ENCODE results near the gene KLHDC7B.

The KLHDC7B gene

DNA sequence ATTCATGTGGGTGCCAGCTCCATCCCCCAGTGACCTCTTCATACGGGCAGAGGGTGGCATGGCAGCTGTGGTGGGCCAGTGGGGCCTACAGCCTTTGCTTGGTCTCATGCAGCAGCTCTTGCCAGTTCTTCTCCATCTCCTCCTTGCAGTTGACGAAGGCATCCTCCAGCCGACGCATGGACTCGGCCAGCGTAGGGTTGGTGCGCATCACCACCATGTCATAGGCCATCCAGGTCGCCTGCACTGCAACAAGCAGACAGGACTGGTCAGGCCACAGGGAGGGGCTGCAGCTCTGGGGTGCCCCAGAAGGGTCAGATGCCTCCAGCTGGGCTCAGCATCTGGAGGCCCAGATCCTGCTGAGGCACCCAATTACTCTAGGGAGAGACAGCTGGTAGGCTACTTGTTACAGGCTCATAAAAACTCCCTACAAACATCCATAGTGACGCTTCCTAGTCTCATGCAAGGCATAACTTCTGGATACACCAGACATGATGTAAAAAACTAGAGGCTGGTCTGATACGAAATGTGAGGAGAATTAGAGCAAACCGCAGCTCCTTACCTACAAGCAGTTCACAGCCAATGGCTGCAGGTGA is 5.6 kb downstream of the KLHDC7B start:
- no peak for DNase-seq

- DNase-seq: no peak
Observed at GRCh38 chr22:50553310-50553709, 7.6 kb downstream of the KLHDC7B start.

- no peak for DNase-seq
Observed at GRCh38 chr22:50556703-50557102, 11.0 kb downstream of the KLHDC7B start.

GRCh38 chr22:50560034-50560433 is 14.3 kb downstream of the KLHDC7B start:
- no peak for DNase-seq

DNA sequence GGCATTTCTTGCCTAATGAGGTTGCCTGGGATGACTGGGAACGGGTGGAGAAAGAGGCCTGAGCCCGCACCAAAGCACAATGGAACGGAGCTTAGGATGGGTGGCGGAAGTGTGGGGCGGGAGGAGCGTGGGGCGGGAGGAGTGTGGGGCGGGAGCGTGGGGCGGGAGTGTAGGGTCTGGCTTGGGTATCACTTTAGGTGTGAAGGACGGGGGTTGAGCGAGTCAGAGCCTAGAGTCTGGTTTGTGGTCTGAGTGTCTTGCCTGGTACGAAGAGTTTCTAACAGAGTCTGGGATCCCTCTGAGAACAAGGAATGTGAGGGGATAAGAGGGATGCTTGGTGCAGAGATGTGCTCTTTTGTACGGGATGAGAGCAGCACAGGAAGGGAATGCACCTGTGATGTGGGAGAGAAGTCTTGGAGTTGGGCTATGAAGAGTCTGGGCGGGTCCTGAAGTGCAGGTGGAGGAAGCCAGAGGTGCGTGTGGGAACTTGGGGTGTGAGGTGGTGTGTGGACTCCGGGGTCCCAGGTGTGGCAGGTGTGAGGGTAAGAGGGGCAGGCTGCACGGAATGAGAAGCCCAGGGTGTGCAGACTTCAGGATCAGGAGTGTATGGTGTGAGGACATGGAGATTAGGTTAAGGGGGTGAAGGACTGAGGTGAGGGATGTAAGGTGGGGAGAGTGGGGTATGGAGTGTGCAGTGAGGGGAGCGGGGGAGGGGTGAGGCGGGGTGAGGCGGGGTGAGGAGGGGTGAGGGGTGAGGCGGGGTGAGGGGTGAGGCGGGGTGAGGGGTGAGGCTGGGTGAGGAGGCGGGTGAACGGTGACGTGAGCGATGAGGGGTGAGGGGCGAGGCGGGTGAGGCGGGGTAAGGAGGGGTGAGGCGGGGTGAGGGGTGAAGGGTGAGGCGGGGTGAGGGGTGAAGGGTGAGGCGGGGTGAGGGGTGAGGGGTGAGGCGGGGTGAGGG is 16.0 kb downstream of the KLHDC7B start:
- DNase-seq: no peak

- peak; percentile 97 for DNase-seq
Observed at GRCh38 chr22:50562523-50563412, 17.1 kb downstream of the KLHDC7B start, which contains the start of gene SYCE3. SYCE3 (minus strand) TSS chr22:50562919; CDS start chr22:50556405, 6,514 bp downstream.

DNA sequence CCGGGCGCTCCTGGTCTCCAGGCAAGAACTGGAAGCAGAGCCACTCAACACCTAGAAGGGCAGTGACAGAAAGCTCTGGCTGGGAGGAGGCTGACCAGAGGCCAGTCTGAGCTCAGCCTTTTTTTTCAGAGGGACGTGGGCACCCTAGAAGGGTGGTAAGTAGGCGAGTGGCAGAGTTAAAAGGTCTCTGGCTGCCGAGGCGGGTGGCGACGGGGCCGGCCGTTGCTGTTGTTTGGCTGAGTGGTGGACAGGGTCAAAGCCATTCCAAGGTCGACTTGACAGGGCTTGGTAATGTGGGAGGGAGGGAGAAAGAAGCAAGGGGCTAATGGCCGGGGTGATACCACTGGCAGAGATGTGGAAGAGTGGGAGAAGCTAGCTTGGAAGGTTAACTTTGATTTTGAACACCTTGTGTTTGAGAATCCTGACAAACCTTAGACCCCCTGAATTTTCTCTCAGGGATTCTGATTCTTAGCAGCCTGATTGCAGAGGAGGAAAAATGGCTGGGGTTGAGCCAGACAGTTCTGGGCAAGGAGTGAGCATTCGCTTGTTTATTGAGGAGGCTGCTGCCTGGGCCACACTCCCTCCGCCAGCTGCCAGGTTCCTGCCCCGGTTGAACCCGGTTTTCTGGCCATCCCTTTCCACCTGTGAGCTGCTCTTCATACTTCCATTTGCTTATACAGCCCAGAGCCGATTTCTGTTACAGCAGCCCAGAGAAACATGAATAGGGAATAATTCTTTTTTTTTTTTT is 17.9 kb downstream of the KLHDC7B start:
- DNase-seq: no peak

GRCh38 chr22:50564289-50564688 is 18.6 kb downstream of the KLHDC7B start:
- DNase-seq: no peak

DNA sequence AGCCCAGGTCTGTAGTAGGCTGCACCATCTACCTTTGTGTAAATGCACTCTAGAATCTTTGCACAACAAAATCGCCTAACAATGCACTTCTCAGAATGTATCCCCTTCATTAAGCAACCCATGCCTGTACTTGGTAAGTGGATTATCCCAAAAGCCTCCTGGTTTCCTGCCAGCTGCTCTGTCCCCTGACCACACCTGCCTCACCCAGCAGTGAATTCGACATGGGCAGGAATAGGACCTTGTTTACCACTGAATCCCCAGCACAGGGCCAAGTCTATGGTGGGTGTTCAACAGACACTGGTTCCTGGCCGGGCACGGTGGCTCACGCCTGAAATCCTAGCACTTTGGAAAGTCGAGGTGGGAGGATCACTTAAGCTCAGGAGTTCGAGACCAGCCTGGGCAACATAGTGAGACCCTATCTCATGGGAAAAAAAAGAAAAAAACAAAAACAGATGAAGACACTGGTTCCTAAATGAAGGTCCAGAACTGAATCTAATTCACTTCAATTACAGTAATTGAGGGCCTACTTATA is 22.1 kb downstream of the KLHDC7B start:
- DNase-seq: no peak

DNA sequence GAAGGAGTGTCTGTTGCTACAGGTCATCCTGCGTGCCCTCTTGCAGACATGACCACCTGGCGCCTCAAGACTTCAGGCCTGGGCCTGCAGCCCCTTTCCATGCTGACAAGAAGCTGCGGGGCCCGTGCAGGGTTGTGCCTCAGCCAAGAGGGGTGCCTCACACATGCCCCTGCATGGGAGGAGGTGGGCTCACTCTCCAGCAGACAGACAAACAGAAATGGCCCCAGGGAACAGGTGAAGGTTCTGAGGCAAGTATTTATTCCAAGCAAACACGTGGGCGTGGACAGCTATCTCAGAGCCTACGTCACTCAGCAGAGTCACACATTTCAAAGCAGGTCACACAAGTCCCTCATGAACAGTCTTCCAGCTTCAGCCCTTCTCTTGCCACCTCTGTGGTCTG is 22.9 kb downstream of the KLHDC7B start:
- DNase-seq: no peak

GRCh38 chr22:50569041-50569459 is 23.4 kb downstream of the KLHDC7B start:
- no peak for DNase-seq

DNA sequence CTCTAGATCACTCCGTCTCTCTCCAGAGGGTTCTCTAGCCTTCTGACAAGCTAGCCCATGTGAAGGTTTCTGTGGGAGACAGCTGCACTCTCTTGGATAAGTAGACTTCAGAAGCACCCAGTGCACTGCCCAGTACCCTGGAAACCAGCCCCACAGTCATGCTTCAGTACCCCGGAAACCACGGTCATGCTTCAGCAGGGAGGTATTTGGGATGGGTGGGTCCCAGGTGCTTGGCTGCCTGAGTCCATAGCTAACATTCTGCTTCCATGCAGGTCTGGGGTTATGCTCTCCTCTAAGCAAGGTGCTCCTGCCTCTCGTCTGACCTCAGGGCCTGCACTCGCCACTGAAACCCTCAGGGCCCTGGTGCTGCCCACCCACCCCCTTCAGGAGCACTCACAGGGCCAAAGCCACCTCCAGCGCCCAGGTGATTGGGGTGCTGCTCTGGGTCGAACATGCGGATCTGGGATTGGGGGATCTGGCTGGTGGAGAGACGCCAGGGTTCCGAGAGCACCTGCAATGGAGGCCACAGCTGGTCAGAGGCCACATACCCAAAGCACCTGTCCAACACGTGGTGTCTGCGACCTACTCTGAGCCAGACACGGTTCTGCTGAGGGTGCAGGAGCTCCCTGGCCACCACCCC is 24.3 kb downstream of the KLHDC7B start:
- DNase-seq: no peak

- no peak for DNase-seq
Observed at GRCh38 chr22:50570861-50571260, 25.2 kb downstream of the KLHDC7B start.

GRCh38 chr22:50571264-50572175 is 25.8 kb downstream of the KLHDC7B start:
- no peak for DNase-seq

GRCh38 chr22:50572965-50573364 is 27.3 kb downstream of the KLHDC7B start:
- DNase-seq: no peak

DNA sequence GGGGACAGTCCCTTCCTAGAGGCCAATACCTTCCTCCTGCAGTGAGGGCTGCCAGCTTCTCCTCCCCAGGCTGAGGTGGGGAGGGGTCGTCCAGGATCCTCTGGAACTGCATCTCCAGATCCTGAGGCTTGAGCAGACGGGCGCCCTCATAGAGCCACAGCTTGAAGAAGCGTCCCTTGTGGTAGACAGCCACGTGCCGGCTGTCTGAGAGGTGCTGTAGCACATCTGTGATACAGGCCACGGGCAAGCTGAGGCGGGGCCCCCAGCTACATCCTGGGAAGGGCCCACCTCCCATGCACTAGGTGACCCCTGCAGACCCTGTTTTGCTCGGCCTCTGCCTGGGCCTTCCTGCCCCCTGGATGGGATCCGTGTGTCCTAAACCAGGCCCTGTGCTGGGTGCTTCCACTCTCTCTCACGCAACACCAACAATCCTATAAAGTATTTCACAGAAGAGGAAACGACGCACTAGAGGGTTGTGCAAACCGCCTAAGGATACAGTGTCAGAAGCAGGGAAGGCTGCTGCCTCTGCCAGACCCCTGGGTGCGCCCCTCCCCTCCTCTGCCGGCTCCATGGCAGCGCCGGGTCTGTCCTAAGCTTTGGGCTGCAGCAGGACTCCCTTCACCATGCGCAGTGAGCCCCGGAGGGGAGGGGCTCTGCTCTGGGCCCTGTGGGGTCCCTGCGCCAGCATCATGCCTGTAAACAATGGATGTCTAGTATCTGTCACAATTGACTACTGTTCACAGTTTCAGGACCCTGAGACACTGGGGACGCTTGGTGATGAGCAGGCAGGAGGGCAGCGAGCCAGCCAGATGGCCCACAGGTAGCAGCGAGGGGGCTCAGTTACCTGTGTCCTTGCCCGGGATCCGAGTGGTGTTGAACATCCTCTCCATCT is 28.0 kb downstream of the KLHDC7B start:
- DNase-seq: no peak

DNA sequence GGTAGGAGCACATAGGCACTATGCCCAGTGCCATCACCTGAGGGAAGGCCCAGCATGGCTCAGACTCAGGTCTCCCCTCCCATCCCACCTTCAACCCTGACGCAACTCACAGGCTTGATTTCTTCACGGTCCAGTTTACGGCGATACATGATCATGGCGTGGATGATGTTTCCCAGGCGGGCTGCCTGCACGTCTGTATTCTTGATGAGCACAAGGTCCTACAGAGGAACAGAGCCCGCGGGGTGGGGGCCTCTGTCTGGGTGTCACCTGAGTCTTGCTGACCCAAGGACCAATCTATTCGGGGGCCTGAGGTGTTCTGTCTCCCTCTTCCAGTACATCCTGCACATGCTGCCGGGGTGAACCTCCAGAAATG is 28.7 kb downstream of the KLHDC7B start:
- no peak for DNase-seq

DNA sequence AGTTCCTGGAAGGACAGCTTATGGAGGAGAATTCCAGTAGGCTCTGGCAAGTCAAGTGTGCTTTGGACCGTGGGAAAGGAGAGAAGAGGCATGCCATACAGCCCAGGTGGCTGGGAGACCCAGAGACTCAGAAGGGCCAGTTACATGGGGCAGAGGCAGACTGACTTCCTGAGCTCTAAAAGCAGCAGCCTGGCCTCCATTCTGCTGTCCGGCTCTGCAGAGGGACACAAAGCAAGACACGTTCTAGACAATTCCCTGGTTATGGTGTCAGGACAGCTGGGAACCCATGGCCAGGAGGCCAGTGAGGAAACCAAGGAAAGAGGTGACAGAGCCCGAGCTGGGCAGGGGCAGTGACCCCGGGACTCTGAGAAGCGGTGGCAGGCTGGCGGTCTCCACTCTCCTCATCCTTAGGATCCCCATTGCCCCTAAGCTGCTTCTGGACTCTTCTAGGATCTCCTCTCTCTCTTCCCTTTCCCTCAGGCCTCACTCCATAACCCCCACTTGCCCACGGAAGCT is 29.8 kb downstream of the KLHDC7B start:
- DNase-seq: no peak

DNA sequence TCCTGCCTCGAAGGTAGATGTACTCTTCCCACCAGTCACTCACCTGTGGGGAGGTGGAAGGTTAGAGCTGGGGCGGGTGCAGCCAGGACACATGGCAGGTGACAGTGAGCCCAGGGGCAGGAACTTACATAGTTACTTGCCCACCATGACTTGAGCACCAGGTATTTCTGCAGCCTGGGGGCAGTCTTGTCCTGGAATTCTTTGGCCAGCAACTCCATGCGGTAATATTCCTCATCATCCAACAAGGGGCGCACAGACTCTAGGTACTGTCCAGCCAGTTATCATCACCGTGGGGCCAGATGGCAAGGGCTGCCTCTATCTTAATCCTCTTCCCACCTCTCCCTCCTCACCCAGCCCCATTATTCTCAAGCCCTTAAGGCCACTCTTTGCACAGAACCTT is 30.4 kb downstream of the KLHDC7B start:
- DNase-seq: no peak
